ENCODE results near the gene PLP1. TPM values are rescaled to one million over a fixed set of nuclear protein-coding genes. Genes with fewer than 3 reads are reported as not detected.
"Not testable (repeated sequence)": the region's sequence is repeated elsewhere in the genome, so short reads cannot be mapped to it uniquely, and the experiment has no call there.

Gene PLP1, protein sequence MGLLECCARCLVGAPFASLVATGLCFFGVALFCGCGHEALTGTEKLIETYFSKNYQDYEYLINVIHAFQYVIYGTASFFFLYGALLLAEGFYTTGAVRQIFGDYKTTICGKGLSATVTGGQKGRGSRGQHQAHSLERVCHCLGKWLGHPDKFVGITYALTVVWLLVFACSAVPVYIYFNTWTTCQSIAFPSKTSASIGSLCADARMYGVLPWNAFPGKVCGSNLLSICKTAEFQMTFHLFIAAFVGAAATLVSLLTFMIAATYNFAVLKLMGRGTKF
- 7.2 TPM for polyA plus RNA-seq (ENCODE audit: insufficient read length)
- long read RNA-seq, donor 1, partial matches to known transcripts = 0 of 2 reads
- long read RNA-seq, donor 1, other reads (novel, unspliced or antisense) = 0 of 2 reads
- long read RNA-seq, donor 2, partial matches to known transcripts = 0 of 3 reads
- long read RNA-seq, donor 2, other reads (novel, unspliced or antisense) = 0 of 3 reads
- long read RNA-seq, donor 3, partial matches to known transcripts = 0 of 2 reads
- long read RNA-seq, donor 3, other reads (novel, unspliced or antisense) = 0 of 2 reads
- long read RNA-seq, donor 4 = 0 reads
- long read RNA-seq, donor 5, transcript PLP1-221 (7 exons, 2,896 nt) = major isoform, 5 of 5 reads
- long read RNA-seq, donor 5, partial matches to known transcripts = 0 of 5 reads
- long read RNA-seq, donor 5, other reads (novel, unspliced or antisense) = 0 of 5 reads
- long read RNA-seq, donor 6, partial matches to known transcripts = 0 of 5 reads
- long read RNA-seq, donor 6, other reads (novel, unspliced or antisense) = 0 of 5 reads
- long read RNA-seq, donor 7, partial matches to known transcripts = 0 of 1 reads
- long read RNA-seq, donor 7, other reads (novel, unspliced or antisense) = 0 of 1 reads
- long read RNA-seq, donor 8 = 0 reads

DNA sequence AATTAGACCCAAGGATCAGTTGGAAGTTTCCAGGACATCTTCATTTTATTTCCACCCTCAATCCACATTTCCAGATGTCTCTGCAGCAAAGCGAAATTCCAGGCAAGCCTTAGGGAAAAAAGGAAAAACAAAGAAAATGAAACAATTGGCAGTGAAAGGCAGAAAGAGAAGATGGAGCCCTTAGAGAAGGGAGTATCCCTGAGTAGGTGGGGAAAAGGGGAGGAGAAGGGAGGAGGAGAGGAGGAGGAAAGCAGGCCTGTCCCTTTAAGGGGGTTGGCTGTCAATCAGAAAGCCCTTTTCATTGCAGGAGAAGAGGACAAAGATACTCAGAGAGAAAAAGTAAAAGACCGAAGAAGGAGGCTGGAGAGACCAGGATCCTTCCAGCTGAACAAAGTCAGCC, at the start of gene PLP1:
PLP1 (plus strand) TSS at position 295 of the 400 bp plus-strand sequence. CDS start 156 bp downstream, outside the sequence.
- DNase-seq = no peak

DNA sequence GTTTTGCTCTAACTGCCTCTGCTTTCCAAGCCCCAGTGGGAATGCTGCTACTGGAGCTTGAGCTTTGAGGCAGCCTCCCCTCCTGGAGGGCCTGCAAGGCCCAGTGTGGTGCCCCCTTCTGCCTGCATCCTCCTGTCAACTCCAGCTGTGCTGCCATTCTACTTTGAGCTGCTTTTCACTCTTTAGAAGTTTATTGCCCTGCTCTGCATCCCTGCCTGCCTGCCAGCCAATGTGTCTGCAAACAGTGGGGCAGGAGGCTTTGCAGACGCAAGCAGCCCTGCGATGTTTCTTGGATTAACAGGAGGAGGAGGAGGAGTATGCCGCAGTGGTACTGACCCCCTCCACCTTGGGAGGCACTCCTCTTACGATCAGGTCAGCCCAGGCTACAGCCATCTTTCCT, 49.5 kb upstream of the PLP1 start:
- DNase-seq = no peak

DNA sequence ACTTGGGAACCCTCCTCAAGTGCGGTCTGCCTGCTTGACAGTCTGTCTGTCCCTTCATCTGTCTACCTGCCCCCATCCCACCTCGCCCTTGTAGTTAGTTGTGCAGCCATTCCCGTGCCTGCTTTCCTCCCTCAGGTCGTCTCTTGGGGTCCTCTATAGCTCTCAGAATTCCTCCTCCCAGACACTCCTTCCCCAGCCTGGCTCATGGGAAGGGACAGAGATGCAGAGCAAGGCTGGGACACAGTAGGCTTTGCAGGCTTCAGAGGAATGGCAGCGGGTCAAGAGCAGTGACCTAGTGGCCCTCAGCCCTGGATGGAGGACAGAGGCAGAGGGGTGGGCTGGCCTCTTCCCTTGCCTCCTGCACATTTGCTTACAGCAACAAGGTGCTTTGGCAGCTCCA, 47.6 kb upstream of the PLP1 start:
- DNase-seq = no peak

DNA sequence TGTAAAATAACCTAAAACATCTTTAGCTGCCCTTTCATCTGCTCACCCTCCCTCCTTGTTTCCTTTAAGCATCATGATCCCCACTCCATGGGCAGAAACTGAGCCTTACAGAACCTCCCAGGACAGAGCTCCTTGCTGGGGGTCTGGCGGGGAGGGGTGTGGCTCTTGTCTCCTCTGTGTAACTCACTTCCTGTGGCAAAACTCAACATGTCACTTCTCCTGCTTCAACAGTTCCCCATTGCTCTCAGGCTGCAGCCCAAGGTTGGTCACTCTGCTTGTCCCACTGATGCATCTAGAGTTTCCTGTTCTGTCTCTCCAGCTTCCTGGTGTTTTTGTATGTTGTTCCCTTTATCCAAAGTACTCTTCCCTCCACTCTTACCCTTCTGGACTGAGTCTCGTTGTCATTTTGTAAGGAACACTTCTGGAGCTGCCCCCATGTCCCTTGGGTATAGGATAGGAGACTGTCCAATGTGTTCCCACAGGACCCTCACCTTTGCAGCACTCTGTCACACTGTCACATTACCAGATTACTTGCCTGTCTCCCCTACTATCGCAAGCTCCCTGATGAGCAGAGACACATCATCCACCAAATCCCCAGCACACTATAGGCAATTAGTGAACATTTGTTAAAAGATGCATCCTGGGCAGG, 46.4 kb upstream of the PLP1 start:
- DNase-seq = no peak

DNA sequence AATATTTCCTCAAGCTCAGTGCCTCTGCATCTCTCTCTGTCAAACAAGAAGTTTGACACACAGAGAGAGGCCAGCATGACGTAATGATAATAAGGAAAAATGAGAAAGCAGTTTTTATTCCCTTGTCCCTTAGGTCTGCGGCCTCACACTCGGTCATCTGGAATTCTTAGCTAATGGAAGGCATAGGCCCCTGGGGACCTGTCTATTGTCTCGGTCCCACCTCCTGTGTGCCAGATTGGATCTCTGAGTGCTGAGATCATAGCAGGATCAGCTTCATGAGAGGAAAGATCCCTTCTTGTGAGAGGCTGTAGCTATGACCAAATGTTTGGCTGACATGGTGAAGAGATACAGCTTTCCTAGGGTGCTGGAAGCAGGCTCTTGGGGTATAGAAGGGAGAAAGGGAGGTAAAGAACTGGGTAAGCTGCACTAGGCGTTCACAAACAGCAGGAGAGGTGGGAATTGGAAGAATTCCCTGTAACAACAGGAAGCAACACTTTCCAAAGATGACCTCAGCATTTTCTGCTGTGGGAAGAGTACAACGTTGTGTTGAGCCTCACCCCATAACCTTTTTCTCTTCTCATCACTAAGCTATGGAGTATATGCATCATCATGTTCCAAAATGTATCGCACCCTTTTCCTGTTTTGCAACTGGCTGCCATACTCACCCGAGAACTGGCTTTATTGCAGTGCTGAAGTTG, 45.7 kb upstream of the PLP1 start:
- DNase-seq = no peak

DNA sequence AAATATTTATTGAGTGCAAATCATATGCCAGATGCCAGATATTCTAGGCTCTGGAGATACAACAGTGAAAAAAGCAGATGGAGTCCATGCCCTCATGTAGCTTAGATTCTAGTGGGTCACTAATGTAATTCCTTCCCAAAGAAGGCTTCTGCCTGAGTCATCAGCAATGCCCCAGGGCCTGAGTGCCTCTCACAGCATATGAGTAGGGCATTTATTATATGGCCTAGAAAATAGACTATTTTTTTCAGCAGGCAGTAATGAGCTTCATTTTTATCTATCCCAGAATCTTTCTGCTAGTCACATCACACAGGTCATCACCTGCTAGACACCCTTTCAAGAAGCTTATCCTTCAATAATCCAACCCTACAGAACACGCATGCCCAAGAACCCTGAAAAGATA, 43.6 kb upstream of the PLP1 start:
- DNase-seq = no peak

DNA sequence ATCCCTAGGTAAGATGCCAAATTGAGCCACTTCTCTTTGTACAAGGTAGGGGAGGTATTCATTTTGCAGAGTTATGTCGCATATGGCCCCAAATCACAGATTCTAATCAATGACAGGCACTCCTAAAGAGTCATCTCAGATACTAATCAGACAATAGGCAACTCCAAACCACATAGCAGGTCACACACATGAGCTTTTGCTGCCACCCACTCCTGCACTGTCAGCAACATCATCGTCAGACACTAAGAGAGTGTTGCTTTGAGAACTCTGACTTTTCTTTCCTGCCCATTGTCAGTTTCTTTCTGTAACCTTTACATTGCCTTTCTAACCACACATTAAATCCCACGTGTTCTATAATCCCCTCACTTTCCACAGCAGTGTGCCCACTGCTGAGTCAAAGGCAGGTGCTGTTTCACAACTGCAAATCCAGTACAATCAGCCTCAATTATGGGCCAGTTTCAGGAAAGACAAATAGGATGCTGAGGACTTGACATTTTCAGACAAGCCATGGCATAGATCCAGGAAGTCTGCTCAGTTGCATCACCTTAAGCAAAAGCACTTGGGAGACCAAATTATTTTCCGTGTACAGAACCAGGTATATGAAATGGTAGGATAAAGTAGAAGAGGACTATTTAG, 42.4 kb upstream of the PLP1 start:
- DNase-seq = no peak

DNA sequence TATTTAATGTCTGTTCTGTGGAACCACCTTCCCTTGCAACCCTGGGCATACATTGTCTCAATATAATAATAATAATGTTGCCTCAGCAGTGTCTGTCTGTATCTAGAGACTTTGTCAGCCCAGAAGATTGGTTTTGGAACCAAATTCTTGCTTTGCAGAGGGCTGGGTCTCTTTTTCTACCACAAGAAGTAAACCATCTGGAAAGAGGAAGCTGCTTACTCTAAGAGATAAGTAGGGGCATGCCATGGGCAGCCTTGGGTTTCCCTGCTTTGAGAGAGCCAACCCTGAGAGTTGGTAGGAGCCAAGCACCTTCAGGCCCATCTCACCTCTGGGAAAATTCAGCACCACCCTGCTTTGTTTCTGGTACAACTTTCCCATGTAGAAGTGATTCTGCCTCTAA, 38.9 kb upstream of the PLP1 start:
- no peak for DNase-seq

DNA sequence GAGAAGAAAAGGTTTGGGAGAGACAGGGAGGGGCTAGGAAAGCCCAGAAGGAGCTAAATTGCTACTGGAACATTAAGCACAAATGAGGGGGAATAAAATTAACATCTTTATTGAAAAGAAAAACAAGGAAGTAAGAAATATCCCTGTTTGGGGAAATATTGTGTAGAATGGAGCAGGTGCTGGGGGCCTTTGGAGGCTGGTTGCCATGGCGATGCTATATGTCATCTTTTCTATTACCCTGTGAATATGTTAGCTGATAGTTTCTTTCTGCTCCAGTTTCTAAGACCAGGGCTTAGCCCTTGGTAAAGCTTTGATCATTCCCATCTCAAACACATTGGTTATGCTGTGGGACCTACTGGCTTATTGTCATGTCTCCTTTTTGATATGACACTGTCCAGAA, 37.2 kb upstream of the PLP1 start:
- DNase-seq = no peak

DNA sequence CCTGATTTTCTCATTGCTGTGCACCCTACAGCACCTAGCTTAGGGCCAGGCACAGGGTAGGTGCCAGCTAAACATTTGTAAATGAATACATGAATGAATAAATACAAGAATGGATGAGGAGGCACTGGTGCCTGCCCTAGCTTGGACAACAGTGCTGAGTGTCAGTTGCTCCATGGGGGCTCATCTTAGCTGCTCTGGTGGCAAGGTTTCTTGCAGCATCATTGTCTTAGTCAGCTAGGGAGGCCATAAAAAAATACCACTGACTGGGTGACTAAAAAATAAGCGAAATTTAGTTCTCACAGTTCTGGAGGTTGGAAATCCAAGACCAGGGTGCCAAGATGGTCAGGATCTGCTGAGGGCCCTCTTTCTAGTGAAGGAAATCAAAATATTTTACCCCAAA, 34.8 kb upstream of the PLP1 start:
- DNase-seq = no peak

DNA sequence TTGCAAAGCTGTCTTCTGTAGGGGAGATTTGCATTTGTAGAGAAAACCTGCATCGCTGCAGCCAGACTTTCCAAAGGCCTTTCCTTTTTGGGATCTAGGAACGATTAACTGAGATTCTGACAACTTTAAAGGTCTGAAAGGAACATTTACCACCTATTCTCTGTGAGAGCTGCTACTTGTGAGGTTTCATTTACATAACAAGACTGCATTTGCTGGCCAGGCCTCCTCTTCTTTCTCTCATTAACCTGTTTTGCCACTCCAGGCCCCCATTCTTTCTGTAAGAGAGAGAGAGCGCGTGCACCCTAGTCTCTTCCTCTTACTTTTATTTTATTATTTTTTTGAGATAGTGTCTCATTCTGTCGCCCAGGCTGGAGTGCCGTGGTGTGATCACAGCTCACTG, 34.3 kb upstream of the PLP1 start:
- no peak for DNase-seq

DNA sequence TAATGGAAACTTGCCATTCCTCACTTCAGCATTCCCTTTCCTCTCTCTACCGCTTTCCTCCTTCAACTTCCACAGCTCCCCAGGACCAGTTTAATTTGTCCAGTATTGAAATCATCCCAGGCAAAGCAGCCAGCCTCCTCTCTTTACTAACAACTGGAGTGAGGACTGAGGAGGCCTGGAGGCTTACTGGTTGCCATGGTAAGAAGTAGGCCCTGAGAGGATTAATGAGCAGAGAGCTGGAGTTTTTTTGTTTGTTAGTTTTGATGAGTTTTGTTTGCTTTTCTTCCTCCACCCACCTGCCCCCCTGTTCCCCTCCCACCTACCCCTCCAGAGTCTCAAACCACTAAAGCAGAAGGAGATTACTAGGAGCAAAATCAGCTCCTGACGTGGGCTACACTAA, 29.5 kb upstream of the PLP1 start:
- DNase-seq = no peak

DNA sequence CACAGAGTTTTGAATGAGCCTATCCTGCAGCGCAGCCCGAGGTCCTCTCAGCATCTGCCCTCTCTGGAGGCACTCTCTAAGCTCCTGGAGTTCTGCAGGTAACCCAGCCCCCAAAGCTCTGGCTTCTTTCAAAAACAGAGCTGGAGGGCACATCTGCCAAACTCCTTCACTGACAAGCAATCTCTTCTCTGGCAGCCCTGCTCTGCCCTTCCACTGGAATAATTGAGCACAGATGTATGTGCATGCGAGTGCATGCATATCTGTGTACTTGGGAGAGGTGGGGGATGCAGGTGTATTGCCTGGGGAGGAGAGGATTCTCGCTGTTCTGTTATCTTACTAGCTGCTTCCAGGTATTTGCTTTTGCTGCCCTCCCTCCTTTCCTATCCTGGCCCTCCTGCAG, 22.2 kb upstream of the PLP1 start:
- no peak for DNase-seq

DNA sequence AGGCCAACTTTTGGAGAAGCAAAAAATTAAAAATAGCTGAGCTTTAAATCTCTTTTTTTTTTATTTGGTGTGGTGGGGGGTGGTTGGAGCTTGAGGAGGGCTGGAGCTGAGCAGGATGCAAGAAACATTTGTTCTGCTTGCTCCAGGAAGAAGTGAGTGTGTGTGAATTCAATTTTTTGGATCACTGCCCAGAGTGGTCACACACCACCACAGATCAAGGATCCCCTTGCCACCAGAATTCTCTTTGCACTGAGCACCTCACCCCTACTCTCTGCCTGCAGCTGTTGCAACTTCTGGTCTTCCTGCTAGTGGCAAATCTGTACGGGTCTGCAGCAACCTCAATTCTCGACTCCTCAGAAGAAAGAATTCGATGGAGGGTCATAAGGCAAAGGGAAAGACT, 19.9 kb upstream of the PLP1 start:
- DNase-seq = no peak

DNA sequence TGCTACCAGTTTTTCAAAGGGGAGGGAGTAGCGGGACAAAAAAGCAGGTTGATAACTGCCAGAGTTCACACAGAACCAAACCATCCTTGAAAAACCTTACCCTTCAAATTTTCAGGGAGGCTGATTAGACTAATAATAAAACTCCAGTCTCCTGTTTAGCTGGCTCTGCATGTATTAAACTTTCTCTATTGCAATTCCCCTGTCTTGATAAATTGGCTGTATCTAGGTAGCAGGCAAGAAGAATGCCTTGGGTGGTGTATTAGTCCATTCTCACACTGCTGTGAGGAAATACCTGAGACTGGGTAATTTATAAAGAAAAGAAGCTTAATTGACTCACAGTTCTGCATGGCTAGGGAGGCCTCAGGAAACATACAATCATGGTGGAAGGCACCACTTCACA, 18.1 kb upstream of the PLP1 start:
- DNase-seq = no peak

DNA sequence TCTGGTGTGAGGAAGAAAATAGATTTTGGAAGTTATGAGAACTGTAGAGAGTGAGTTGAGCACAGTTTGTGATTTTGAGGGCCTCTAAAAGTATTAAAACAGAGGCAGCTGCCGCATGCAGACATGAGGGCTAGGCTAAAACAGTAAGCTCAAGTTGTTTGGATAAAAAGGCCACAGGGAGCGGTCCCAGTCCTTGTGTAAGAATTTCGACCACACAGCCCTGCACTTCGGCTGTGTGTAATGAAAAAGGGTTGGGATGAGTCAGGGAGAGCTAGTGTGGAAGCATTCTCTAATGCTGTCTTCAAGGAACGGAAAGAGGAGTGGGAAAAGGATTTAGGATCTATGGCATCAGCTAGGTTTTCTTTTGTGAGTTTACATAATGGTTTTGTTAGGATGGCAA, 13.1 kb upstream of the PLP1 start:
- DNase-seq = not testable (repeated sequence)

DNA sequence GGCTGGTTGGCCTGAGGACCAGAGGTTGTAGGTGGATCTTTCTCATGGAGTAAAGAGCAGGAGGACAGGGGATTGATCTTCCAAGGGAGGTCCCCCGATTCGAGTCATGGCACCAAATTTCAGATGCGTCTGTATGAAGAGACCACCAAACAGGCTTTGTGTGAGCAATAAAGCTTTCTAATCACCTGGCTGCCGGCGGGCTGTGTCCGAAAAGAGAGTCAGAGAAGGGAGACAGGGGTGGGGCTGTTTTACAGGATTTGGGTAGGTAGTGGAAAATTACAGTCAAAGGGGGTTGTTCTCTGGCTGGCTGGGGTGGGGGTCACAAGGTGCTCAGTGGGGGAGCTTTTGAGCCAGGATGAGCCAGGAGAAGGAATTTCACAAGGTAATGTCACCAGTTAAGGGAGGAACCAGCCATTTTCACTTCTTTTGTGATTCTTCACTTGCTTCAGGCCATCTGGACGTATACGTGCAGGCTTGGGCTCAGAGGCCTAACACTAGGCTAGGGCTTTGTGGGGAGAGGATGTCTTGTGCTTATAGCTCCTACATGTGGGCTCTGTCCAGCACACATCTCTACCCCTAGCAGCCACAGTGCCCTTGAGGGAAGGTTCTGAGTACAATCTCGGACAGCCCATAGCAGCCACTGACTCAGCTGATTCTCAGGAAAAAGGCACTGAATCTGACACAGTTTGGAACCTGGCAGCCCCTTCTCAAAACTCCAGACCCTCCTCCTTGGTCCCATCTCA, 9.7 kb upstream of the PLP1 start:
- DNase-seq = not testable (repeated sequence)

DNA sequence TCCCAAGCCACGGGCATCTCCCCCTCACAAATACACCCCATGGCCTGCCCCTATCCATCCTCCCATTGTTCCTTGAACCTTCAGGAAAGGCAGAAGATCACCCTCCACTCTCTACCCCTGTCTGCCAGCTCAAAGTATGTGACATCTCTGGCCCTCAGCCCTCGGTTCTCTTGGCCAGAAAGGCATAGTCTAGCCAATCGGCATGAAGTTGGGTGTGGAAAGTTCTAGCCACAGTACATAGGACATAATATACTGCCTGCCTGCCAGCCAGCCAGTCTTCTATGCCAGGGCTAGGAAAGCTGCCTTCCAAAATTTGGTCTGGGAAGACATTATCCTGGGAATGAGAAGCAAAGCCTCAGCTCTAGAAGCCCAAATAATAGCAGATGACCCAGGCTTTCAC, 3.2 kb upstream of the PLP1 start:
- DNase-seq = no peak

DNA sequence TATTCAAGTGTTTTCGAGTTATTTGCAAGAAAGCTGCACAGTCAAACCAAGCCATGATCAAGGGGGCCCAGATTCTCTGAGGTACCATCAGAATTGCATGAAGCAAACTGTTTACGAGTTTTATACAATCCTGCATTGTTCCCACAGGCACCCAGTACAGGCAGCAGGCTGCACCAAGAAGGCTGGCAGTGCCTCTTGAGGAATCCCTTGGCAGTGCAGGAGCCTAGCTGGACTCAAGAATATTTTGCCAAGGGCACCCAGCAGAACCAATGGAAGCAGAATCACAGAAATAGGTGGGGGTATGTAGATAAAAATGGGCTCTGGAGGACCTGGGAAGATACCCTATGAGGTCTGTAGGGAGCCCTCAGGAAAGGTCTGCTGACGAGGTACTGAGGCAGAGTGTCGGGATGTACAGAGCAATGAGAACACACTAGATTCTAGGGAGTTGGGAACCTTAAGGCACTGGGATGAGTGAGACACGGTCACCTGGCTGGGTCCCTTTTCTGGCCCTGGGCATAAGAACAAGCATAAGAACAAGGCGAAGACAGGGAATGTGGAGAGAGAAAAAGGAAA, 2.5 kb upstream of the PLP1 start:
- no peak for DNase-seq

DNA sequence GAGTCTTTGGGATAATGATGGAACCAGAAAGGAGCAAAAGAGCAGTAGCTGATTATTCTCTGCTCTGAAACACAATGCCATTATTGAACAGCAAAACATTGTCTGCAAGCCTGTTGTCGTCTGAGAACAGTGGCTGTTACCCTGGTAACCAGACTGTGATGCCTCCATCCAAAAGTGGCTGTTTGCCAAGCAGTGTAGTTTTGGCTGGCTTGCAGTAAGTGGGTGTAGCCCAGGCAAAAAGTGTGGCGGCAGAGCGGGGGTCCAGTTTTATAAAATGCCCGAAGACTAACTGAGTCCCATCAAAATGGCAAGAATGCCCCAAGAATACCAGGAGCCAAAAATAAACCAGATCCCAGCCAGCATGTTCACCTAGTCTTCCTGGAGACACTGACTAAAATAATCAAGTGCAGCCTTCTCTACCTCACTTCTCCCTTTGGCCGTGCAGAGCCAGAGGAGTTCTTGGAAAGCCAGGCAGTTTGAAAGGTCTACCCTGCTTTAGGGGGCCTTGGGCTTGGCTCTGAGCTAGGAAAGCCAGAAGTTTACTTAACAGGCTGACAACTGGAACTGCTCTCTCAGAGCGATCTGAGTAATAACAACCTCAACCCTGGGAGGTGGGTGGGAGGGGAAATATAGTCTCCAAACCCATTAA, 2.6 kb downstream of the PLP1 start:
- DNase-seq = no peak
